GM12878 (cell line): Measurements from ENCODE around the gene TMEM272. TPM values are rescaled to one million over a fixed set of nuclear protein-coding genes. Genes with fewer than 3 reads are reported as not detected.

ENCODE experiments used
- ATAC-seq: fragments of 200-7000 bp; cut with Tn5 transposase; 3 replicates; pipeline ENCODE4 v1.9.1; 2020; ENCODE audit warnings: mild to moderate bottlenecking, moderate library complexity
- BruUV-seq: library from RNA; stranded (reverse); fragments of 400-500 nt; replicated peaks from 2 replicates; lab custom pipeline; 2021; lab: Mats Ljungman, UMichigan
- CTCF ChIA-PET: fragments of 300-600 bp; sonication (Branson Sonifier 250); formaldehyde crosslinking; extraction: SDS; loops from one replicate; lab custom pipeline; 2021; ENCODE audit warnings: inconsistent platforms; lab: Yijun Ruan, JAX
- POLR2A ChIA-PET: fragments of 350-600 bp; formaldehyde crosslinking; extraction: SDS; loops from one replicate; lab custom pipeline; 2021; ENCODE audit warnings: inconsistent platforms; lab: Charles Lee
- RAD21 ChIA-PET: fragments of 300-600 bp; sonication (Branson Sonifier 250); formaldehyde crosslinking; loops from one replicate; lab custom pipeline; 2023; ENCODE audit warnings: antibody characterized with exemption; ENCODE audit not compliant: unreplicated experiment; lab: Charles Lee
- SMC1A ChIA-PET: fragments of 300-600 bp; sonication (Branson Sonifier 250); formaldehyde crosslinking; loops from one replicate; lab custom pipeline; 2023; ENCODE audit not compliant: unreplicated experiment, uncharacterized antibody; lab: Charles Lee
- DNase-seq: peaks from one replicate; pipeline ENCODE4 v3.0.0-alpha.2; 2011; ENCODE audit warnings: low read depth, low spot score
- FAIRE-seq: peaks from 3 replicates; lab custom pipeline; 2011; peaks lifted over from hg19 to GRCh38; lab: Jason Lieb, UNC
- H2AFZ ChIP-seq: 2 replicates; pipeline ENCODE4 v1.6.0; 2011; ENCODE audit warnings: low read depth, low read length, control low read depth; ENCODE audit not compliant: control insufficient read depth
- H3K27ac ChIP-seq: 2 replicates; pipeline ENCODE4 v1.5.1; 2011; ENCODE audit warnings: control low read depth; ENCODE audit not compliant: control insufficient read depth, insufficient read depth
- H3K27me3 ChIP-seq, 2 experiments: replicated peaks in 1 of 2; 2 replicates each; pipeline versions ENCODE4 v1.6.0 to v1.6.1; 2011; ENCODE audit warnings: low read length in 1 of 2; ENCODE audit not compliant: control insufficient read depth in 2 of 2, insufficient read depth in 2 of 2
- H3K36me3 ChIP-seq, 2 experiments: 2 replicates each; pipeline ENCODE4 v1.5.1; 2011; ENCODE audit warnings: low read length in 1 of 2; ENCODE audit not compliant: control insufficient read depth in 2 of 2, insufficient read depth in 2 of 2
- H3K4me1 ChIP-seq: 2 replicates; pipeline ENCODE4 v1.6.1; 2011; ENCODE audit warnings: mild to moderate bottlenecking, low read length, moderate library complexity, mixed read lengths; ENCODE audit not compliant: control insufficient read depth, insufficient read depth
- H3K4me2 ChIP-seq: 2 replicates; pipeline ENCODE4 v1.6.0; 2011; ENCODE audit warnings: control low read depth; ENCODE audit not compliant: control insufficient read depth, insufficient read depth
- H3K4me3 ChIP-seq: fragments of 200-600 bp; sonication (generic); 2 replicates; pipeline ENCODE4 v1.5.1; 2016
- H3K79me2 ChIP-seq: 2 replicates; pipeline ENCODE4 v1.6.0; 2011; ENCODE audit warnings: low read length; ENCODE audit not compliant: control insufficient read depth, insufficient read depth
- H3K9ac ChIP-seq: 2 replicates; pipeline ENCODE4 v1.8.0; 2011; ENCODE audit warnings: low read length, control low read depth, mixed read lengths; ENCODE audit not compliant: control insufficient read depth, insufficient read depth
- H3K9me3 ChIP-seq: replicated peaks from 3 replicates; pipeline ENCODE4 v1.5.1; 2011; ENCODE audit warnings: mild to moderate bottlenecking, low read length; ENCODE audit not compliant: control insufficient read depth, insufficient read depth
- H4K20me1 ChIP-seq: 2 replicates; pipeline ENCODE4 v1.6.0; 2011; ENCODE audit not compliant: control insufficient read depth, insufficient read depth
- ATF7 ChIP-seq: fragments of 450-650 bp; IDR thresholded peaks from 2 replicates; pipeline ENCODE4 v1.6.1; 2016; ENCODE audit warnings: low read depth, mild to moderate bottlenecking
- EED ChIP-seq: sonication (generic); IDR thresholded peaks from 2 replicates; pipeline ENCODE4 v1.6.1; 2016; ENCODE audit warnings: antibody characterized with exemption, low read depth
- MYC ChIP-seq: IDR thresholded peaks from 2 replicates; pipeline ENCODE4 v1.6.1; 2011; ENCODE audit warnings: mild to moderate bottlenecking, low read length, moderate library complexity, inconsistent platforms; ENCODE audit not compliant: insufficient read depth, insufficient replicate concordance, insufficient read length, severe bottlenecking
- RAD21 ChIP-seq: IDR thresholded peaks from 2 replicates; pipeline ENCODE4 v1.6.1; 2011; ENCODE audit warnings: mild to moderate bottlenecking, low read depth, low read length, moderate library complexity; ENCODE audit not compliant: insufficient read depth
- RFX5 ChIP-seq: IDR thresholded peaks from 2 replicates; pipeline ENCODE4 v1.6.1; 2011; ENCODE audit warnings: low read depth, low read length, improper control_type of control experiment
- SMC3 ChIP-seq: IDR thresholded peaks from 2 replicates; pipeline ENCODE4 v1.6.1; 2011; ENCODE audit warnings: low read length, improper control_type of control experiment, borderline replicate concordance
- YY1 ChIP-seq: IDR thresholded peaks from 2 replicates; pipeline ENCODE4 v1.6.1; 2011; ENCODE audit warnings: low read depth, mild to moderate bottlenecking, low read length
- WGBS: methylation state at CpG from one replicate; pipeline ENCODE4 v1.1.6; 2016; ENCODE audit warnings: low lambda C conversion rate; ENCODE audit not compliant: insufficient replicate concordance, insufficient coverage; ENCODE audit errors: missing lambda C conversion rate; 5-methylcytosine and 5-hydroxymethylcytosine counted together
- in situ Hi-C: fragments of 300-500 bp; cut with MboI; formaldehyde crosslinking; loops from 9 replicates; pipeline ENCODE4 v1.14.3; 2018; ENCODE audit warnings: mixed read lengths
- intact Hi-C: fragments of 100-400 bp; cut with micrococcal nuclease; formaldehyde crosslinking; loops from one replicate; pipeline ENCODE4 v1.14.2; 2022; ENCODE audit not compliant: unreplicated experiment
- polyA plus RNA-seq, 11 experiments: library from polyadenylated mRNA; depleted of rRNA in 4 of 11; unstranded in 6 of 11; stranded (reverse) in 5 of 11; fragments of >200 nt; fragmentation: Nextera tagmentation in 4 of 11; fragmentation: Illumina TruSeq in 1 of 11; extraction: Ambion mirVana in 4 of 11; extraction: Trizol in 1 of 11; gene quantifications; 1 replicate in 1 of 11; 2 replicates in 10 of 11; pipeline versions ENCODE4 v1.2.1 to v1.2.3, GENCODE V29; 2011 to 2016; ENCODE audit warnings: inconsistent platforms in 2 of 11, missing spikeins in 2 of 11, low read depth in 1 of 11
- total RNA-seq, 4 experiments: library from RNA; depleted of rRNA in 3 of 4; stranded (reverse); fragments of >200 nt in 3 of 4; fragmentation: Illumina TruSeq in 1 of 4; extraction: Trizol in 1 of 4; gene quantifications; 2 replicates each; pipeline versions ENCODE4 v1.2.1 to v1.2.3, GENCODE V29; 2013 to 2021
- TF ChIP-seq, protein P1 (sequence below): IDR thresholded peaks from 2 replicates; pipeline ENCODE4 v1.6.1; 2012; ENCODE audit warnings: low read length, inconsistent platforms
- TF ChIP-seq, protein P2 (sequence below), 3 experiments: IDR thresholded peaks in 2 of 3; conservative IDR thresholded peaks in 1 of 3; 2 replicates each; pipeline ENCODE4 v1.5.1; 2011; ENCODE audit warnings: low read depth in 3 of 3, low read length in 3 of 3, mild to moderate bottlenecking in 3 of 3, control low read depth in 2 of 3, moderate library complexity in 2 of 3, inconsistent platforms in 1 of 3, mixed read lengths in 1 of 3; ENCODE audit not compliant: control insufficient read depth in 2 of 3, insufficient read depth in 1 of 3; ENCODE audit errors: extremely low read depth in 1 of 3

TMEM272 gene
- total and polyA plus RNA-seq, 10 of the 15 experiments (the other 5 are each of a cell fraction or from before 2014, with no cell fraction given) = 0.01 to 0.04 TPM; not detected in 8

DNA sequence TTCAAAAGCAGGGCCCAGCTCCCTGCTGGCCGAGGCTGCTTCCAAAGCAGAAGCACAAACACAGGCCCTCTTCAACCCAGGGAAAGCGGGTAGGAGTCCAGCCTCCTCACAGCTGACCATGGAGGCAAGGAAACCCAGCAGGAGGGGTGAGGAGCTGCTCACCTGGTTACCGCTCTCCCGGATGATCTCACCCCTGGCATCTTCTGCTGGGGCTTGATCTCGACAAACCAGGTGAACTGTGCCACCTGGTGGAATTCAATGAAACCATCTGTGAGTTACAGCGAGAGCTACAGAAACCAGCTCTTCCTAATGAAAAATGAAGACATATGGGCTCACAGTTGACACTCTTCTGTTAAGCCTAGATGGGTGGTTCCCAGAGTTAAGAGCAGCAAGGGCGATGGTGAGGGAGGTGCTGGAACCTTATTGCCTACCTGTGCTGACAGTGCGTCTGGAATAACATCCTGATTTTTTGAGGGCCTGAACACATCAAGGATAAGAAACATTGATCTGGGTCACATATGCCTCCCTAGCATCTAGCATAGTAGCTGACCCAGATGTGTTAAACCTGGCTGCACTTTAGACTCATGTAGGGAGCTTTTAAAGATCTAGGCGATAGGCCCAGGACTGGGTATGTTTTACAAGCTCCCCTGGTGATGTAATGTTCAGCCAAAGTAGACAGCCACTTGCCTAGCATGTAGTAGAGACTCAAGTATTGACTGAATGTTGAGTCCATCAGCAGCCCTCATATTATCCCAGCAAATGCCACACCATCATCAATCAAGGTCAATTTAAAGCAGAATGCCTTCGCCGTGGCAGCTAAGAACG lies 47.1 kb downstream of the TMEM272 start:
- Histone ChIP-seq H3K79me2 (no peaks in the 10 kb centered on the region), H3K27ac (no peak overlapping the region), H3K9me3 (no peaks in the 10 kb centered on the region), H2AFZ (no peak overlapping the region), H3K36me3 (no peaks in the 10 kb centered on the region), H3K4me1 (peaks cover 39% of the 10 kb centered on the region), H3K4me2 (no peak overlapping the region), H3K27me3 (no peaks in the 10 kb centered on the region)
- ChIA-PET CTCF (interaction anchor here (0.6 to 8.9 kb wide), 84 partner anchors 9 to 729 kb away, joined by 3 to 152 read pairs (median 5); no protein-coding TSS in a partner anchor), SMC1A (interaction anchor here (0.6 to 7.2 kb wide), 66 partner anchors 8 to 673 kb away, joined by 3 to 71 read pairs (median 4); partner anchors contain the start of gene INTS6), RAD21 (interaction anchor here (0.6 to 10.2 kb wide), 58 partner anchors 15 to 678 kb away, joined by 3 to 104 read pairs (median 4); partner anchors contain the start of gene INTS6)
- DNase-seq = no peak
- FAIRE-seq = no peak
- ATAC-seq = peak; percentile 67
- no TSS peak for BruUV-seq
- TF ChIP-seq MYC (no peak), RAD21 (peak; percentile 93), SMC3 (peak; percentile 92), YY1 (0 out of 2 replicates have a peak, but pooled peaks have one; percentile 25), RFX5 (no peak), ATF7 (peak; percentile 66), EED (0 out of 2 replicates have a peak, but pooled peaks have one; percentile 23)
- TF ChIP-seq, protein P1, sequence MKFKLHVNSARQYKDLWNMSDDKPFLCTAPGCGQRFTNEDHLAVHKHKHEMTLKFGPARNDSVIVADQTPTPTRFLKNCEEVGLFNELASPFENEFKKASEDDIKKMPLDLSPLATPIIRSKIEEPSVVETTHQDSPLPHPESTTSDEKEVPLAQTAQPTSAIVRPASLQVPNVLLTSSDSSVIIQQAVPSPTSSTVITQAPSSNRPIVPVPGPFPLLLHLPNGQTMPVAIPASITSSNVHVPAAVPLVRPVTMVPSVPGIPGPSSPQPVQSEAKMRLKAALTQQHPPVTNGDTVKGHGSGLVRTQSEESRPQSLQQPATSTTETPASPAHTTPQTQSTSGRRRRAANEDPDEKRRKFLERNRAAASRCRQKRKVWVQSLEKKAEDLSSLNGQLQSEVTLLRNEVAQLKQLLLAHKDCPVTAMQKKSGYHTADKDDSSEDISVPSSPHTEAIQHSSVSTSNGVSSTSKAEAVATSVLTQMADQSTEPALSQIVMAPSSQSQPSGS = 0 out of 2 replicates have a peak, but pooled peaks have one; percentile 36
- TF ChIP-seq, protein P2, sequence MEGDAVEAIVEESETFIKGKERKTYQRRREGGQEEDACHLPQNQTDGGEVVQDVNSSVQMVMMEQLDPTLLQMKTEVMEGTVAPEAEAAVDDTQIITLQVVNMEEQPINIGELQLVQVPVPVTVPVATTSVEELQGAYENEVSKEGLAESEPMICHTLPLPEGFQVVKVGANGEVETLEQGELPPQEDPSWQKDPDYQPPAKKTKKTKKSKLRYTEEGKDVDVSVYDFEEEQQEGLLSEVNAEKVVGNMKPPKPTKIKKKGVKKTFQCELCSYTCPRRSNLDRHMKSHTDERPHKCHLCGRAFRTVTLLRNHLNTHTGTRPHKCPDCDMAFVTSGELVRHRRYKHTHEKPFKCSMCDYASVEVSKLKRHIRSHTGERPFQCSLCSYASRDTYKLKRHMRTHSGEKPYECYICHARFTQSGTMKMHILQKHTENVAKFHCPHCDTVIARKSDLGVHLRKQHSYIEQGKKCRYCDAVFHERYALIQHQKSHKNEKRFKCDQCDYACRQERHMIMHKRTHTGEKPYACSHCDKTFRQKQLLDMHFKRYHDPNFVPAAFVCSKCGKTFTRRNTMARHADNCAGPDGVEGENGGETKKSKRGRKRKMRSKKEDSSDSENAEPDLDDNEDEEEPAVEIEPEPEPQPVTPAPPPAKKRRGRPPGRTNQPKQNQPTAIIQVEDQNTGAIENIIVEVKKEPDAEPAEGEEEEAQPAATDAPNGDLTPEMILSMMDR (IDR thresholded peaks at IDR 0.05 in 2 of 3, conservative IDR thresholded peaks at IDR 0.05 in 1 of 3; ENCODE audit: control insufficient read depth in 2 of 3, extremely low read depth in 1 of 3, insufficient read depth in 1 of 3, low read depth in 3 of 3, low read length in 3 of 3) = peak; percentile 62 to 84 (median 69); a peak in 5 of 6 replicates
- TF ChIP-seq, all 136 proteins: peak for 7
- H4K20me1 ChIP-seq = no peaks in the 10 kb centered on the region
- POLR2A ChIA-PET = interaction anchor here (0.9 to 1.5 kb wide), 6 partner anchors 9 to 675 kb away, joined by 3 to 8 read pairs (median 3); partner anchors contain the start of gene INTS6
- intact Hi-C loops (loop anchor here (1.0 to 5.0 kb wide), 4 partner anchors 345 to 673 kb away; partner anchors contain the start of gene INTS6), in situ Hi-C loops (loop anchor here (5.0 kb wide), 2 partner anchors 356 to 676 kb away; no protein-coding TSS in a partner anchor)
- H3K9ac ChIP-seq = no peak overlapping the region
- no peak overlapping the region for H3K4me3 ChIP-seq
- WGBS = 47% methylated on average over 12 of the region's 12 CpGs
